ENCODE results near the gene IL4R. TPM values are rescaled to one million over a fixed set of nuclear protein-coding genes. Genes with fewer than 3 reads are reported as not detected.

IL4R gene
- total and polyA plus RNA-seq, 9 donors = 11.3 to 39.5 (median 17.4) TPM

DNA sequence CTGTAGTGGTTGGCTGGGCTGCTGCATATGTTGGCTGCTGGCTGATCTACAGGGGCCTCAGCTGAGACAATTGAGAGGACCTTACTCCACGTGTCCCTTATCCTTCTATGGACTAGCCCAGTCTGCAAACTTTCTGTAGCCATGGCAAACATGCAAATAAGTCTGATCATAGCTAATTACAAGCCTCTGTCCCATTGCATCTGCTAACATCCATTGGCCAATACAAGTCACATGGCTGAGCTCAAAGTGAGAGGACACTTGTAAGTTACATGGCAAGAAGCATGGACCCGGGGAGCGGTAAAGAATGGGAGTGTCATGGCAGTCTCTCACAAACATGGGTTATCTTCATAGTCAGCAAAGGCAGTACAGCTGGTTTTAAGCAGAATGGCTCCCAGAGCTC, 11.6 kb upstream of the IL4R start:
- intact Hi-C loops (cut with DNase I) = no loop called here
- WGBS, 3 donors = 79 to 87% (median 83%) methylated on average over 3 of the region's 3 CpGs
- H3K4me3 ChIP-seq = no peak overlapping the region
- DNase-seq = no peak
- no peak overlapping the region for H3K27ac ChIP-seq
- H3K36me3 ChIP-seq = no peaks in the 10 kb centered on the region
- no peak for TF ChIP-seq EP300 (IDR thresholded peaks at IDR 0.05)
- H3K4me1 ChIP-seq (ENCODE audit: insufficient read depth) = no peaks in the 10 kb centered on the region
- H3K27me3 ChIP-seq = no peaks in the 10 kb centered on the region
- no peaks in the 10 kb centered on the region for H3K9me3 ChIP-seq

DNA sequence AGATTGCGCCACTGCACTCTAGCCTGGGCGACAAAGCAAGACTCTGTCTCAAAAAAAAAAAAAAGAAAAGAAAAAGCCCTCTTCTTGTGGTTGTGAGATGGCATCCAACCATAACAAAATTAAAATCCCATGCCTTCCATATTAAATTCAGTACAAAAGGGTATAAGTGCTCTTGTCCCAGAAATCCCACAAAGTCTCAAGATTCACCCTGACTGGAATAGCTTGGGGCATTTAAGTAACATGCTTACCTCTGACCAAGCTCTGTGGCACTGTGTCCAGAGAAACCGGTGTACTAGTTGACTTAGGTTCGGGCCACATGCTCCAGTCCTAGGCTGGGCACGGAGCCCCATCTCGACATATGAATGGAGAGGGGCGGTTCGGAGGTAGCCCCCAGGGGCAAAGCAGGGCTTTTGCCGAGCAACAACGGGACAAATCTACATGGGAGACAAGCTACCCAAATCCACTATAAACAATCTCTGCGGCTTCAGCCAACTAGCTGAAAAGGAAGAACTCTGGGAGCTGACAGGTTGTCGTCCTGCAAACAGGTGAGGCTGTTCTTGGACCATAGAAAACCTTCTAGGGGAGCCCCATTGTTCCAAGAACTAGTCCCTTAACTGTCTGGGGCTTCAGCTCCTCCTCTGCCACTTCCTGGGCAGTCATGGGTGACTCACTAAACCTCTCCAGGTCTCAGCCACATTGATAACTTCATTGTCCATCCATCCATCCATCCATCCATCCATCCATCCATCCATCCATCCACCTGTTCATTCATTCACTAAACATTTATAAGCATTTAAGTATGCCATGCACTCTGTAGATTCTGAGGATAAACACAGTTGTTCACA, 10.3 kb upstream of the IL4R start:
- whole genome bisulfite sequencing, 3 donors = 82 to 88% (median 82%) methylated on average over 12 of the region's 12 CpGs
- H3K27ac ChIP-seq = no peak overlapping the region

GRCh38 chr16:27304102-27304501, 9.7 kb upstream of the IL4R start:
- DNase-seq = no peak
- Histone ChIP-seq H3K9me3 (no peaks in the 10 kb centered on the region), H3K36me3 (no peaks in the 10 kb centered on the region), H3K27ac (no peak overlapping the region), H3K27me3 (no peaks in the 10 kb centered on the region), H3K4me1 (ENCODE audit: insufficient read depth) (no peaks in the 10 kb centered on the region), H3K4me3 (no peak overlapping the region)
- intact Hi-C loops (cut with DNase I) = no loop called here
- WGBS, 3 donors = 55 to 64% (median 63%) methylated on average over 2 of the region's 2 CpGs
- TF ChIP-seq CTCF (IDR thresholded peaks at IDR 0.05) = no peak
- TF ChIP-seq POLR2A (IDR thresholded peaks at IDR 0.05) = no peak
- no peak for TF ChIP-seq EP300 (IDR thresholded peaks at IDR 0.05)

More for the DNA sequence above, 10.3 kb upstream of the IL4R start:
- intact Hi-C loops (cut with DNase I) = no loop called here
- Histone ChIP-seq H3K9me3 (no peaks in the 10 kb centered on the region), H3K36me3 (no peaks in the 10 kb centered on the region), H3K4me1 (ENCODE audit: insufficient read depth) (no peaks in the 10 kb centered on the region), H3K4me3 (no peak overlapping the region), H3K27me3 (no peaks in the 10 kb centered on the region)
- TF ChIP-seq POLR2A (IDR thresholded peaks at IDR 0.05) (no peak), EP300 (IDR thresholded peaks at IDR 0.05) (no peak), CTCF (IDR thresholded peaks at IDR 0.05) (no peak)
- DNase-seq = no peak

GRCh38 chr16:27304881-27305745, 8.7 kb upstream of the IL4R start:
- H3K36me3 ChIP-seq = no peaks in the 10 kb centered on the region
- TF ChIP-seq EP300 (IDR thresholded peaks at IDR 0.05) (no peak), POLR2A (IDR thresholded peaks at IDR 0.05) (no peak), CTCF (IDR thresholded peaks at IDR 0.05) (no peak)
- WGBS, 3 donors = 45 to 59% (median 48%) methylated on average over 5 of the region's 5 CpGs
- no peaks in the 10 kb centered on the region for H3K27me3 ChIP-seq
- H3K4me1 ChIP-seq (ENCODE audit: insufficient read depth) = no peaks in the 10 kb centered on the region
- no peaks in the 10 kb centered on the region for H3K9me3 ChIP-seq
- intact Hi-C loops (cut with DNase I) = no loop called here
- DNase-seq = no peak
- H3K4me3 ChIP-seq = no peak overlapping the region
- no peak overlapping the region for H3K27ac ChIP-seq
